Right lobe of liver (tissue), 4 donors: ENCODE measurements around the gene DLD.

Experiments used
- POLR2A ChIP-seq: fragments of 450-650 bp; IDR thresholded peaks from one replicate; pipeline ENCODE4 v1.6.1; 2017; ENCODE audit warnings: antibody characterized with exemption, mild to moderate bottlenecking
- TF ChIP-seq, protein P1 (sequence below), 4 donors: fragments of 200-600 bp in 3 of 4; fragments of 450-650 bp in 1 of 4; IDR thresholded peaks; one replicate each; pipeline versions ENCODE4 v1.5.1 to v1.8.0; 2016 to 2022; ENCODE audit warnings: antibody characterized with exemption in 4 of 4, mild to moderate bottlenecking in 2 of 4
- donor health status: DM: no; HTN: no; CAD: no.
- donor health status: DM: no; HTN: no; CAD: no.
- donor health status: DM: no; HTN: yes; CAD: no.

DNA sequence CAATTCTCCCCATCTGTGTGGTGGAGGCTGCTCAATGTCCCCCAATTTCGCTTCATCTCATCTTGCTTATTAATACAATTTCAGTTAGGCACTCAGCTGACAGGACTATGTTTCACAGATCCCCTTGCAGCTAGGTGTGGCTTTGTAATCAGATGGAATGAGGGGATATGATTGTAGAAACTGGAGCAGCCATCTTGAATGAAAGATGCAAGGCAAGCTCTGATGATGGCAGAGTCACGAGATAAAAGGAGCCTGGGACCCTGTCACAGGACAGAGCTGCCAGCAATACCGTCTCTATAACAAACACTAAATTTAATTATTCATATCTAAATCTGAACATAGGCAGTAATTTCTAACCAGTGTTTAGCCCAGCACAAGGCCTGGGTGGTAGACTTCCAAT is 991 bp upstream of the DLD start:
- TF ChIP-seq, protein P1, sequence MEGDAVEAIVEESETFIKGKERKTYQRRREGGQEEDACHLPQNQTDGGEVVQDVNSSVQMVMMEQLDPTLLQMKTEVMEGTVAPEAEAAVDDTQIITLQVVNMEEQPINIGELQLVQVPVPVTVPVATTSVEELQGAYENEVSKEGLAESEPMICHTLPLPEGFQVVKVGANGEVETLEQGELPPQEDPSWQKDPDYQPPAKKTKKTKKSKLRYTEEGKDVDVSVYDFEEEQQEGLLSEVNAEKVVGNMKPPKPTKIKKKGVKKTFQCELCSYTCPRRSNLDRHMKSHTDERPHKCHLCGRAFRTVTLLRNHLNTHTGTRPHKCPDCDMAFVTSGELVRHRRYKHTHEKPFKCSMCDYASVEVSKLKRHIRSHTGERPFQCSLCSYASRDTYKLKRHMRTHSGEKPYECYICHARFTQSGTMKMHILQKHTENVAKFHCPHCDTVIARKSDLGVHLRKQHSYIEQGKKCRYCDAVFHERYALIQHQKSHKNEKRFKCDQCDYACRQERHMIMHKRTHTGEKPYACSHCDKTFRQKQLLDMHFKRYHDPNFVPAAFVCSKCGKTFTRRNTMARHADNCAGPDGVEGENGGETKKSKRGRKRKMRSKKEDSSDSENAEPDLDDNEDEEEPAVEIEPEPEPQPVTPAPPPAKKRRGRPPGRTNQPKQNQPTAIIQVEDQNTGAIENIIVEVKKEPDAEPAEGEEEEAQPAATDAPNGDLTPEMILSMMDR (IDR thresholded peaks at IDR 0.05), result no peak
- TF ChIP-seq POLR2A, result no peak
